CMK (cell line): ENCODE data around the gene SPAG16.
"Not testable (repeated sequence)": the region's sequence is repeated elsewhere in the genome, so short reads cannot be mapped to it uniquely, and the experiment has no call there.

Source experiments
- DNase-seq: peaks from one replicate; pipeline ENCODE4 v3.0.0-alpha.2; 2010; ENCODE audit warnings: low read depth

Gene SPAG16

DNA sequence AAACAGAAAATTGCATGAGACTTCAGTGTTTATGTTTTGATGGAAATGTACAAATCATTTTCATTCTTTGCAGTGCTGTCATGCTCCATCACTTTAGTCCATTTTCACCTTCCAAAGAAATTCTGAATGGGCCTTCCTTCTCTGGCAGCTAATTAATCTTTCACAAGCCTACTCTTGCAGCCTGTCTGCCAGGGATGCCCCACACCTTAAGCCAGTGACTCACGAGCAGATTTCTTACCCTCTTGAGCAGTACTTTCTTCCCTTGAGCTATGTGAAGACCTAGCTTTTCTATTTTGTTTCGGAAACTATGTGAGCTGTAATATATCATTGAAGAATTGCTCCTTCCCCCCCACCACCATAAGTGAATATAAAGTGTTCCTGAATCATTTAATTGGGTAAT, 722.3 kb downstream of the SPAG16 start:
- no peak for DNase-seq

DNA sequence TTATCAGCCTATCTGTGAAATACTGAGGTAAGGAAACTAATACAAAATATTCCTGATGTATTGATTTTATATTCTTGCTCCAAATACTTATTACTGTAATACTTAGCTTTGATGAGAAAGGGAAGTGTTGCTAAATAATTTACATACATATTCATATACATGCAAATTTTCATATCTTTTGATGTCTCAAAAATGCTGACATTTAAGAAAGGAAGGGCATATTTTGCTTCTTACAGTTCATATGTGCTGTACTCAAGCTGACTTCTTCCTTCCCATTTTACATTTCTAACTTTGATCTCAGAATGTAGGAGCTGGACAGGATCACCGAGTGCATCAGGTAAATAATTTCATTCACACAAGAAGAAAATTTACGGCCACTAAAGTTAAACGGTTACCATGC, 727.4 kb downstream of the SPAG16 start:
- no peak for DNase-seq

DNA sequence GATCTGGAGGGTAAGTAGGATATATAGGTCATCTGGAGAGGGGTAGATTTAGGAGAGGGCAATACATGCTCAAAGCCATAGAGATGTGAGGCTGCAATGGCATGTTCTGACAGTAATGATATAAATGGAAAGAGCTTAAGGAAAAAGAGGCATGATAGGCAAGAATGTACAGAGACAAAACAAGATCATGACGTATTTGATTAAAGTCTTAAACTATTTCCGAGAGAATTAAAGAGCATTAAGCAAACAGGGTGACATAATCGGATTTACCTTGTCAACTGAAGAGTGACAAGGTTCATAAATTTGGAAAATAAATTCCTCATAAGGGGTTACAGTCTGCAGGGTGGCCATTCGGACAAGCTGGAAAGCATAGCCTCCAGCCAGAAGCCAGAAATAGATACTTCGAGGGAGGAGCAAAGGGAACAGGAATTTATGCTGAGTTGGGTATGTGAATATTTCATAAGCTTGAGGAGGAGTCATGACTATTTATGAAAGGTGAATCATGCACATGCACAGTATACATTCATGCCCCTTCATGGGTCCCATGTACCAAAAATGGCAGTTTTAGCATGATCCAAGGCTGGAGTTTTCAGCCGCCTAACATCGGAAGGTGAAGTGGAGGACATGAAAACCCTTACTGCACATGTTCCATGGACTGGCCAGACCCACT, 730.4 kb downstream of the SPAG16 start:
- DNase-seq: no peak

DNA sequence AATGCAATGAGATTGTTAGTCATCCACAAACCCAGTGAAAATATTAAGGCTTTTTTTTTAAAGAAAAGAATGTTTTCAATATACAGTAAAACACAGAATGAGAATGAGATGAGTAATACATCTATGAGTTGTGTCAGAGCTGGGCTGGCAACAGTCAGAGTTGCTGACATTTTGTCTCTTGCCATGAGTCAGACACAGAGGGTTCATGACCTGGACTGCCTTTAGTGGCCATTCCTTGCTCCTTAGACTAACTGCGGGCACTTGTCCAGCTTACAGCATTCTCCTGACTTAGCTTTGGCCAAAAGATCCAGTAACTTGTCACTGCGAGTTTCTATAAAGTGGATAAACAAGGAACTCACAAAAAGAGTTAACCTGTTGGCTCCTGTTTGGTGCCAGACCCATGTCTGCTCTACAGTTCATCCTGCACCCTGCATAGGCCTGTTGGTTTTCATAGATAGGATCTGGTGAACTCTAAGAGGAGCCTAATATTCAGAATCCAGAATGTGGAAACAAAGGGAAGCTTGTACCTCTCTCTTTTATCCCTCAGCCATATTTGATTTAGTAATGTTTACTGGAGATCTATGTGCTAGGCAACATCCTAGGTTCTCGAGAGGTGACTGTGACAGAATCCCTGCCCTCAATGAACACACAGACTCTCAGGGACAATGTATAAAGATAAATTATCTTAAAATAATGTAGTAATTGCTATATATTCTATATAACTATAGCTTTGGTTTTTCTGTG, 735.1 kb downstream of the SPAG16 start:
- DNase-seq: no peak

DNA sequence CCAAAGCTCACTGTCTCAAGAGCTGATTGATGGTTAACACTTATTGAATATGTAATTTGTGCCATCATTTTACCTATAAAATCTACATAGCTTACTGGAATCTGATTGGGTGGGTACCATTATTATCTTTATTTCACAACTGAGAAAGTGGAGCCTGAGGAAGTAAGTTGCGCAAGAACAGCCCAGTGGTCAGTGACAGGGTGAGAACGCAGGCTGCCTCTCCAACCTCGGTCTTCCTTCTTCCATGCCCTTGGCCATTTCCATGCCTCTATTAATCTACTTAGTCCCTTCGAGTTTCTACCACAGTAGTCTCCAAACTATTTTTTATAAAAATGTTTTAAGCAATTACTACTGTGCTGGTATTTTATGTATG, 735.7 kb downstream of the SPAG16 start:
- DNase-seq: no peak

DNA sequence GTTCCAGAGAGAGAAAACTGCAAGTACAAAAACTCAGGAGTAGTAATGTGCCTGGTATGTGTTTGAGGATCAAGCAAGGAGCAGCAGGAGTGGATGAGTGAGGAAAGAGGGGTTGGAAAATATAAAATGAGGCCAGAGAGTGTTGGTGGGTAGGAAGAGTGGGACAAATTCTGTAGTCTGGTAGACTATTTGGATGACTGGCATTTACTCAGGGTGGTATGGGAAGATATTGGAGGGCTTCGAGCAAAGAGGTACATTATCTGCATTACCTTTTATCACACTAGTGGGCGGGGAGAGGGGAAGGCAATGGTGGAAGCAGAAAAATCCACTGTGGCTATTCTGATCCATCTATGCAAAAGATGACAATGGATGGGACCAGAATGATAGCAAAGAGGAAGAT, 744.9 kb downstream of the SPAG16 start:
- DNase-seq: no peak

DNA sequence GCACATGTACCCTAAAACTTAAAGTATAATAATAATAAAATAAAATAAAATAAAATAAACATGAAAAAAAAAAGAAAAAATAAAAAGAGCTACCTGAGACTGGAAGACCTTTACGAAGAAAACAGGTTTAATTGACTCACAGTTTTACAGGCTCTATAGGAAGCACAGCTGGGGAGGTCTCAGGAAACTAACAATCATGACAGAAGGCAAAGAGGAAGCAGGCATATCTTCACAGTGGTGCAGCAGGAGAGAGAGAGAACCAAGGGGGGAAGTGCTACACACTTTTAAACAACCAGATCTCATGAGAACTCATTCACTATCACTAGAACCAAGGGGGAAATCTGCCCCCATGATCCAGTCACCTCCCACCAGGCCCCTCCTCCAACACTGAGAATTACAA, 747.3 kb downstream of the SPAG16 start:
- no peak for DNase-seq

DNA sequence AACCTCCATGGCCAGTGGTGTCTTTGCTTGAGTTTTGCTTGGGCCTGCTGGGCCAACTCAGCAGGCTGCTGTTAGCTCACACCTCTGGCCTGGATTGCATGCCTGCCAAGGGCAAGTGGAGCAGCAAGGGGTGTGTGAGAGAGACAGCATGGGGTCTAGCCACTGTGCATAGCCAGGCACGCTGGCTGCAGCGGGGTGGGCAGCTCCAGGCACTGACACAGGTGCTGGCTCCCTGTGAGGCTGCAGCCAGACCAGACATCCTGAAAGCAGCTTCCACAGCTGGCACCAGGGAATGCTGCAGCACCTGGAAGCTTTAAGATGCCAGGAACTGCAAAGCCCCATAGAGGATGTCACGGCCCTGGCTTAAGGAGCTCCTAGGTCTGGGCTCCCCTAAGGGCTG, 750.2 kb downstream of the SPAG16 start:
- DNase-seq: no peak

DNA sequence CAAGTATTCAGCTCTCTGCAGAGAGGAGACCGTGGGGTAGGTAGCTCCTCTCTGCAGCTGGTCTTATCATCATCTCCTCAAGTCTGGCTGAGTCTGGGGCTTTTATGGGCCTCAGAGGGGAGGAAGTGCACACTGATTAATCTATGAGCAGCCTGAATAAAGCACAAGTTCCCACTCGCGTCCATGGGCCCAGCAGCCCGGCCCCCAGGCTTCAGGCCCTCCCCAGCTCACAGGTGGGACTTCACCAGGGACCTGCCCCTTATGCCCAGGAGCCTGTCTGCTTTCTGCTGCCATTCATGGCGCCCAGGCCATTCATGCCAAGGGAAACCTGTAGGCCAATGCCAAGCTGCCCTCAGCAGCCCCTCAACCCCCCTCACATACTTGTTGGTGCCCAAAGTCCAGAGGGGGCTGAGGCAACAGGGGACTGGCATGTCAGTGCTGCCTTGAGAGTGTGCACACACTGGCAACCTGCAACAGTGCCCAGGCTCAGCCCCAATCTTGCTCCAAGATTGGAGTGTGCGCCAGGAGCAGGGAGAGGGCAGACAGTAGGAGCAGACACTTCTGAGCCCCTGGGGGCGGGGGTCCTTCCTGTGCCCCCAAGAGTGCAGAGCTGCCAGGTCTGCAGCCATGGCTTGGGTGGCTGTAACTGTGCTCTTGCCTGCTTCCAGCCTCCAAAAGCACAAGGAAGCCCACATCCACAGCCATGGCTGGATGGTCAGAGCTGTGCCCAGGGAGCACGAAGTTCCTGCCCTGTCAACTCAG, 751.0 kb downstream of the SPAG16 start:
- no peak for DNase-seq

DNA sequence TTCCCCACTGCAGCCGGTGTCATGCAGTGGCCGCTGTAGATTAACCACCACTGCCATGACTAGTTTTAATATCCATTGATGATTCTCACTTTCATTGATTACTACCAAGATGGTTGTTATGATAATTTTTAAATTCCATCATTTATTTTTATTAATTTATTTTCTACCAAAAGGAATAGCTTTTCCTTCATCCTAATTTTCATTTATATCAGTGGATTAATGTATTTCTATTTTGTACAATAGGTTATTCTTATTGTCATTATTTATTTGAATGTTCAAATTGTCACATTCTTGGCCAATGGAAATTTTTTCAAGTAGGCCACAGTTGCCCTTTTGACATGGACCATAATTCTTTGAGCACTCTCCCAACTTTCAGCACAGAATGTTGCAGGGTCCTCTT, 751.7 kb downstream of the SPAG16 start:
- DNase-seq: no peak

DNA sequence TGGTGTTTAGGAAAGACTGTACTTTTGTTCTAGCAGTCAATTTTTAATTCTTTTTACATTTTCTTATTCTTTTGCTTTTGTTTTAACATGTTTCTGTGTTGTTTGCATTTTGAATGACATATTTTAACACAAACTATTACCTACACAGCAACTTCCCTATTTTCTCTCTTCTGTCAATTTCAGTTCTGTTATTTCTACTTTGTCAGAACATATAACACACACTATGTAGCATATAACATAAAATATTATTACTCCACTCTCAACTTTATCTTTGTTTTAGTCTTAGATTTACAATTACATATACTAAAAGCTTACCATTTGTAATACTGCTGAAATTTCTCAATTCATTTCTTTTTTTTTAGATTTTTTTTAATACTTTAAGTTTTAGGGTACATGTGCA, 753.9 kb downstream of the SPAG16 start:
- DNase-seq: no peak

DNA sequence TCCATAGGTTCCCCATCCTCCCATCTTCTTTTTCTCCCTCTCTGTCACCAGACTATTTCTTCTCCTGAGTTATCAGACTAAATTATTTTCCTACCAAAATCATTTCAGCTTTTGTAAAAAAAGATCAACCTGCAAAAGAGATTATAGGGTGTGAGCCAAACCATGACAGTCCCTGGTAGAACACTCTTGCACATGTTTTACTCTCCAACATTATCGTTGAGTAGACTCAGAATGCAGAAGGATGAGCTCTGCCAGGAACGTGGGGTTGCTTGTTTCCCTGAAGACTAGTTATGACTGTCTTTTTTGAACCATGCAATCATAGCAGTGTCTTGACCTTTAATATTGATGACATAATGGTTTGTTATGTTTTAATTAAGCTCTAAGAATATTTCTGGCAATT, 766.5 kb downstream of the SPAG16 start:
- no peak for DNase-seq

DNA sequence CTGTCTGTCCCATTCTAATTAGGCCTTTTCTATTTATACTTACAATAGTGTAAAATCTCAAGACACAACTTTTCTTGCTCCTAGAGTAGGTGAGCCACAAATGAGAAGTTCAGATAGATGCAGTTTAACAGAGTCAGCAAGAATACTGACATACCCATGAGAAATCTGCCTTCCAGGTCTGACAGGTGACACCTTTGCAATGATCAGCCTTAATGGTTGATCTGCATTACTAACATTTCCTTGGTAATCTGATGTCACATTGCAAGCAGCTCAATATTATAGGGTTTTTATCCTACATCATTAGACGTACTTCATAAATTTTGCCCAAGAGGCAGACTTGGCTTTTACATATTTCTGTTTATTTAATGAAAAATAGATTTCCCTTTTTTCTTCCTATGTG, 767.3 kb downstream of the SPAG16 start:
- DNase-seq: no peak

DNA sequence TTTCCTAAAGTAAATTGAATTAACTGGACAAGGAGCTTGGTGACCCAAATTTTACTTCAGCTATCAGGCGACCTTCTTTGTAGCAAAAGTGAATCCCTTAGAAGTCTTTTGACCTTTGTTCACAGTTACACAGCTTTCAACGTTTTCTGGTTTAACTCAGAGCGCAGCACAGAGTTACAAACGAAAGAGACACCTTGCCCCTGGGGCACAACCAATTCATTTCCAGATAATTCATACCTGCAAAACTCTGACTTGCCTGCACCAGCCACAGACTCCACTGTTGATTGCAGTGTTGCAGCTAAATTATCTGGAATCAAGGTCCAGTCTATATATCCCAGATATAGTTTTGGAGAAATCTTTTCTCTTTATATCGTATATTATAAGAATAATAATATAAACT, 768.0 kb downstream of the SPAG16 start:
- DNase-seq: no peak

DNA sequence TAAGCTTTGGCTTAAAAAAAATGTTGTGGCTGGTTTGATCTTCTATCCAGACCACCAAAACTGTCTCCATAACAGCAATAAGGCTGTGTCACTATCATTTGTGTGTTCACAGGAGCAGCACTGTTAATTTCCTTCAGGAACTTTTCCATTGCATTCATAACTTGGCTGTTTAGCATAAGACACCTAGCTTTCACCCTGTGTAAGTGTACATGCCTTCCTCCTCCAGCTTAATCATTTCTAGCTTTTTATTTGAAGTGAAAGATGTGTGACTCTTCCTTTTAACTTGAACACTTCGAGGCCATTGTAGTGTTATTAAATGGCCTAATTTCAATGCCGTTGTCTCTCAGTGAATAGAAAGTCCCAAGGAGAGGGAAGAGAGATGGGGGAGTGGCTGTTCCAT, 773.7 kb downstream of the SPAG16 start:
- no peak for DNase-seq

DNA sequence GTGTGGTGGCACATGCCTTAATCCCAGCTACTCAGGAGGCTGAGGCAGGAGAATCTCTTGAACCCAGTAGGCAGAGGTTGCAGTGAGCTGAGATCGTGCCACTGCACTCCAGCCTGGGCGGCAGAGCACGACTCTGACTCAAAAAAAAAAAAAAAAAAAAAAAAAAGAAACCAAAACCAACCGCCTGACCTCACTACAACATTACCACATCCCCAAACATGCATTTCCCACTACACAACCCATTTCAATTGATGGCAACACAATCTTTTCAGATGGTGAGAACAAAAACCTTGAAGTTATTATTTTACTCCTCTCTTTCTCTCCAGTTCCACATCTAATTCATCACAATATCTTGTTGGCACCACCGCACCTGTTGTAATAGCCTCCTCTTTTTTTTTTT, 778.0 kb downstream of the SPAG16 start:
- not testable (repeated sequence) for DNase-seq

DNA sequence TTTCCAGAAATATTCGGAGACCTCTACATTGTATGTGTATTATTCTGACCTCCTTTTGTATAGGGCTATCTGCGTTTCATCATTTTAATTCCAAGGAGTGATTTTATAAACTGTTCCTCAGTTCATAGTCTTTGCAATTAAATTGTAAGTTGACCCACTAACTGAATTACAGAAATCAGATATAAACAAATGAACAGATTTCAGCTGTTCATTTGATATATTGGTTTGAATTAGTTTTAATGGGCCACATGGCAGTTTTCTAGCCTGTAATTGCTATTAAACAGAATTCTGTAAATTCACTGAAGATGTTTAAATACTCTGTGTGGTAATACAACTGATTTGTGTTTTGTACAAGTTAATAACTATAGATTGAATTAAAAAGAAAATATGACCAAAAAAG, 780.2 kb downstream of the SPAG16 start:
- DNase-seq: no peak

DNA sequence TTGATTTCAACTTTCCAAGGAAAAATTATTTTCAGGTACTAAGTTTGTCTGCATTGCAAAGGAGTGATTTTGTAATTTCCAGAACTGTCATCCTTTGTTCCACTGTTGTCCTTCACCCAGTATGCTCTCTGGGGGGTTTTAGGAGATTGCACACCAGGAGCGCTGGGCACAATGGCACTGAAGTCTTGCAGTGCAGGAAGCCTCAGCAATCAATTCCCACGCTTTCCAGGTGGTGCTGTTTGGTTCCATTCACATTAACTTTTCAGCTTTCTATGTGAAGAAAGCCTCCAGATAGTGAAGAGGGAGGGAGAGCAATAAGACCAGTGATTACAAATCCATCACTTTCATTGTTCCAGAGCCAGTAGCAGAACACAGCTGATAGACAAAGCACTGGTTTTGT, 782.6 kb downstream of the SPAG16 start:
- DNase-seq: no peak

DNA sequence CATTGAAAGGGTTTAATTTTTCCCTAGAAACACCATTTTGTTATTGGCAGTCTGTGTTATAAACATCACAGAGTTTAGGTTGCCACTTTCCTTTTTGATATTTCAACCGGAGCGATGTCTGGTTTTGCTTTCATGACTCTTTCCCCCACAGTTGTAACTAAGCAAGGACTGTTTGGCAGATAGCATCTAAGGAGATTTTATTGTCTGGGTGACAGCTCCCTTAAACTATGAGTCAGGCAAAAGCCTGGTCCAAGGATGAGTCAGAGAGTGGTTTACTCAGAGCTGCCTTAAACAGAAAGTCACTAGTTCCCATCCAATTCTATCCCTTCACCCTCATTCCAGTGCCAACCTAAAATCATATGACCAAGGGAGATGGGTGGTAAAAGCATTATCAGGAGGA, 785.0 kb downstream of the SPAG16 start:
- DNase-seq: no peak

DNA sequence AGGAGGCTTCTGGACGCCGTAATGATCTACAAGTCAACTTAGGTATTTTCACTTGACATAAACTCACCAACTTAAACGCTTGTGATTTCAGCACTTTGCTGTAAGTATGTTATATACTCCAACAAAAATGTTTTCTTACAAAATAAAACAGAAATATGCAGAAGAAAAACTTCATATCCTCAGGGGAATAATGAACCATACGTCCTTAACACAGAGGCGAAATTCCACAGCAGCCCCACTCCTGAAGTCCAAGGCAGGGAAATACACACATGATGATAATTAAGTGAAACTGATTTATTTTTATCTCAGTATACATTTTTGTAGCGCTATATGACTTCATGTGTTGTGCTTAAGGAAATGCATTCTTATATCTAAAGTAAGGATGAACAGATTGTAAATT, 791.2 kb downstream of the SPAG16 start:
- no peak for DNase-seq

DNA sequence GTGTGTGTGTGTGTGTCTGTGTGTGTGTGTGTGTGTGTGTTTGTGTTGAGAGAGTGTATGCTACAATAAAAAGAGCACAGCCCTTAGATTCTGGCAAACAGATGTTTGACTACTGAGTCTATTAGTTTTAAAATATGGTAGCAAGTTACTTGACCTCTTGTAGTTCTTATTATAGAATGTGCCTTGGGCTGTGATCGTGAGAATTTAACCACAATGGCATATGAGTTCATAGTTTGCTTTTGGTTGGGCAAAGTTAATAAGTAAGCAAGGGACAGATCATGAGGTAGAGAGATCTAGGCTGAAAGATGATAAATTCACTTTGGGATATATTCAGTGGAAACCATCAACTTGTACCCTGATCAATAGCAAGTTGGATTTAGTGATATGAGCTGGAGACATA, 792.3 kb downstream of the SPAG16 start:
- no peak for DNase-seq

DNA sequence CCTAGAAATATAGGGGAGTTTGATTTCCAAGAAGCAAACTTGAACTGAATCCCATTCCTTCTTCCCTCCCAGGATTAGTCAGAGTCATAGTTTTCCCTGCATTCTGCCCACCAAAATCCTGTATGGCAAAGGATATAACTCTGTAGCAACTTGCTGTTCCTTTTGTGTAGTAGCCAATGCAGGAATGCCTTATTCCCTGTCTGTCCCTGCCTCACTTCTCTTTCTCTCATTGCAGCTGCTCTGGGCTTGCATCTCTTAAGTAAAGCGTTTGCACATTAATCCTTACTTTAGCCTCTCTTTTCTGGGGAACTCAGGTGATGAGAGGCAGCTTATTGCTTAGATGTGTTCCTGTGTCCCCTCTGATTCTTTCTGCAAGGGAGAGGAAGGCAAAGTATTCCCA, 793.5 kb downstream of the SPAG16 start:
- no peak for DNase-seq

DNA sequence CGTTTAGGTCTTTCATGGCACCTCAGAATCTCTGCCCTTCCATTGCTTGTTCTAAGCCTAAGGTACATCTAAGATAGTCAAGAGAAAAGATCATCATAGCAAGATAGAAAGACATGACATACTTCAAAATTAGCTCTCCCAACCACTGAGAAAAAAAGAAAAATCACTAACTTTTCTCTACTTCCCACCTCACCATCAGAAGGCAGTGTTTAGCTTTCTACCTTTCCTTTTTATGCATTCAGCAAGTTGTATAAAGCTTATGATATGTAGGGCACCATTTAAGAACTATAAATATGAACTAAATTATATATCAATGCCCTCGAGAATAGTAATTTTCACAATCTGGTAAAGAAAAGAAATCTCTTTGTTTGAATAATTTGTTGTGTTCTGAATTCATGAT, 794.8 kb downstream of the SPAG16 start:
- DNase-seq: no peak
